Activated CD8-positive, alpha-beta memory T cell treated with anti-CD3 and anti-CD28 coated beads, Interleukin-2, amount 10 ng/mL, durations not matched to agents 7 days and 5 days (primary cell): ENCODE results near the gene GATB. TPM values are rescaled to one million over a fixed set of nuclear protein-coding genes. Genes with fewer than 3 reads are reported as not detected.

Source experiments
- ATAC-seq: fragments of 150-1000 bp; cut with Tn5 transposase; one replicate; pipeline ENCODE4 v1.10.0; 2021; ENCODE audit warnings: moderate library complexity
- CTCF ChIA-PET: fragments of 350-600 bp; sonication (Branson Sonifier 250); formaldehyde crosslinking; loops from one replicate; lab custom pipeline; 2021; ENCODE audit warnings: antibody characterized with exemption; lab: Charles Lee
- DNase-seq: peaks from one replicate; pipeline ENCODE4 v3.0.0-alpha.2; 2020
- H3K27ac Mint-ChIP-seq: one replicate; pipeline ENCODE4 v1.8.0; 2021; ENCODE audit warnings: mild to moderate bottlenecking, mixed read lengths
- H3K27me3 Mint-ChIP-seq: one replicate; pipeline ENCODE4 v1.8.0; 2021; ENCODE audit warnings: mixed read lengths
- H3K36me3 Mint-ChIP-seq: one replicate; pipeline ENCODE4 v1.8.0; 2021; ENCODE audit warnings: mild to moderate bottlenecking, mixed read lengths
- H3K4me1 Mint-ChIP-seq: one replicate; pipeline ENCODE4 v1.8.0; 2021; ENCODE audit warnings: mixed read lengths
- H3K4me3 Mint-ChIP-seq: one replicate; pipeline ENCODE4 v1.8.0; 2021; ENCODE audit warnings: mild to moderate bottlenecking, moderate library complexity, mixed read lengths
- H3K9me3 Mint-ChIP-seq: one replicate; pipeline ENCODE4 v1.8.0; 2022; ENCODE audit warnings: low read depth, mixed read lengths
- total RNA-seq, 2 experiments: library from RNA; stranded (reverse); gene quantifications; one replicate each; pipeline ENCODE4 v1.2.3, GENCODE V29; 2021

The GATB gene
- total RNA-seq, 2 experiments from 2014 or later = 14.1 to 17.9 TPM

- H3K27me3 Mint-ChIP-seq = no peaks in the 10 kb centered on the region
- H3K9me3 Mint-ChIP-seq = no peaks in the 10 kb centered on the region
- CTCF ChIA-PET = no interaction called here
- no peak overlapping the region for H3K4me3 Mint-ChIP-seq
- no peak overlapping the region for H3K27ac Mint-ChIP-seq
- ATAC-seq (no peak), DNase-seq (no peak)
- H3K4me1 Mint-ChIP-seq = no peaks in the 10 kb centered on the region
- no peaks in the 10 kb centered on the region for H3K36me3 Mint-ChIP-seq
Measured at GRCh38 chr4:151679231-151679630, 81.6 kb downstream of the GATB start.

GRCh38 chr4:151678048-151678872, 82.5 kb downstream of the GATB start:
- no peaks in the 10 kb centered on the region for H3K9me3 Mint-ChIP-seq
- CTCF ChIA-PET = no interaction called here
- H3K4me3 Mint-ChIP-seq = no peak overlapping the region
- H3K27me3 Mint-ChIP-seq = no peaks in the 10 kb centered on the region
- ATAC-seq (no peak), DNase-seq (no peak)
- no peak overlapping the region for H3K27ac Mint-ChIP-seq
- no peaks in the 10 kb centered on the region for H3K4me1 Mint-ChIP-seq
- H3K36me3 Mint-ChIP-seq = no peaks in the 10 kb centered on the region

- H3K27ac Mint-ChIP-seq = no peak overlapping the region
- no peaks in the 10 kb centered on the region for H3K9me3 Mint-ChIP-seq
- H3K27me3 Mint-ChIP-seq = no peaks in the 10 kb centered on the region
- no peaks in the 10 kb centered on the region for H3K36me3 Mint-ChIP-seq
- no peak overlapping the region for H3K4me3 Mint-ChIP-seq
- CTCF ChIA-PET = no interaction called here
- ATAC-seq (no peak), DNase-seq (no peak)
- no peaks in the 10 kb centered on the region for H3K4me1 Mint-ChIP-seq
Measured at GRCh38 chr4:151677193-151677592, 83.6 kb downstream of the GATB start.

- Mint-ChIP-seq H3K4me3 (no peak overlapping the region), H3K27ac (no peak overlapping the region), H3K27me3 (no peaks in the 10 kb centered on the region), H3K4me1 (no peaks in the 10 kb centered on the region), H3K36me3 (no peaks in the 10 kb centered on the region), H3K9me3 (no peaks in the 10 kb centered on the region)
- DNase-seq (no peak), ATAC-seq (no peak)
- CTCF ChIA-PET = no interaction called here
Measured at GRCh38 chr4:151676301-151676700, 84.5 kb downstream of the GATB start.

GRCh38 chr4:151675411-151675971, 85.3 kb downstream of the GATB start:
- H3K4me1 Mint-ChIP-seq = no peaks in the 10 kb centered on the region
- H3K4me3 Mint-ChIP-seq = no peak overlapping the region
- H3K27ac Mint-ChIP-seq = no peak overlapping the region
- DNase-seq (no peak), ATAC-seq (no peak)
- CTCF ChIA-PET = no interaction called here
- no peaks in the 10 kb centered on the region for H3K36me3 Mint-ChIP-seq
- no peaks in the 10 kb centered on the region for H3K9me3 Mint-ChIP-seq
- no peaks in the 10 kb centered on the region for H3K27me3 Mint-ChIP-seq

- no peaks in the 10 kb centered on the region for H3K9me3 Mint-ChIP-seq
- no peak for DNase-seq
- no peak overlapping the region for H3K4me3 Mint-ChIP-seq
- H3K27ac Mint-ChIP-seq = no peak overlapping the region
- CTCF ChIA-PET = no interaction called here
- H3K27me3 Mint-ChIP-seq = no peaks in the 10 kb centered on the region
- H3K4me1 Mint-ChIP-seq = no peaks in the 10 kb centered on the region
- H3K36me3 Mint-ChIP-seq = no peaks in the 10 kb centered on the region
- ATAC-seq = no peak
Measured at GRCh38 chr4:151674804-151675391, 85.9 kb downstream of the GATB start.

GRCh38 chr4:151673908-151674520, 86.8 kb downstream of the GATB start:
- no peaks in the 10 kb centered on the region for H3K4me1 Mint-ChIP-seq
- DNase-seq (no peak), ATAC-seq (no peak)
- no peaks in the 10 kb centered on the region for H3K27me3 Mint-ChIP-seq
- no peak overlapping the region for H3K27ac Mint-ChIP-seq
- H3K36me3 Mint-ChIP-seq = no peaks in the 10 kb centered on the region
- H3K9me3 Mint-ChIP-seq = no peaks in the 10 kb centered on the region
- H3K4me3 Mint-ChIP-seq = no peak overlapping the region
- CTCF ChIA-PET = no interaction called here

GRCh38 chr4:151672996-151673395, 87.8 kb downstream of the GATB start:
- CTCF ChIA-PET = no interaction called here
- ATAC-seq (no peak), DNase-seq (no peak)
- H3K9me3 Mint-ChIP-seq = no peaks in the 10 kb centered on the region
- H3K4me1 Mint-ChIP-seq = no peaks in the 10 kb centered on the region
- H3K27ac Mint-ChIP-seq = no peak overlapping the region
- no peaks in the 10 kb centered on the region for H3K27me3 Mint-ChIP-seq
- H3K4me3 Mint-ChIP-seq = no peak overlapping the region
- H3K36me3 Mint-ChIP-seq = no peaks in the 10 kb centered on the region

GRCh38 chr4:151671541-151672059, 89.2 kb downstream of the GATB start:
- no peak overlapping the region for H3K4me3 Mint-ChIP-seq
- no peak for DNase-seq
- no peaks in the 10 kb centered on the region for H3K9me3 Mint-ChIP-seq
- ATAC-seq = no peak
- H3K36me3 Mint-ChIP-seq = no peaks in the 10 kb centered on the region
- H3K27ac Mint-ChIP-seq = no peak overlapping the region
- CTCF ChIA-PET = no interaction called here
- peaks cover 8% of the 10 kb centered on the region for H3K4me1 Mint-ChIP-seq
- no peaks in the 10 kb centered on the region for H3K27me3 Mint-ChIP-seq

- no peak for ATAC-seq
- CTCF ChIA-PET = no interaction called here
- no peaks in the 10 kb centered on the region for H3K36me3 Mint-ChIP-seq
- no peak for DNase-seq
- no peaks in the 10 kb centered on the region for H3K27me3 Mint-ChIP-seq
- H3K4me1 Mint-ChIP-seq = peaks cover 11% of the 10 kb centered on the region
- no peak overlapping the region for H3K4me3 Mint-ChIP-seq
- H3K9me3 Mint-ChIP-seq = no peaks in the 10 kb centered on the region
- no peak overlapping the region for H3K27ac Mint-ChIP-seq
Measured at GRCh38 chr4:151670843-151671242, 90.0 kb downstream of the GATB start.

- CTCF ChIA-PET = no interaction called here
- Mint-ChIP-seq H3K9me3 (no peaks in the 10 kb centered on the region), H3K27ac (no peak overlapping the region), H3K36me3 (no peaks in the 10 kb centered on the region), H3K27me3 (no peaks in the 10 kb centered on the region), H3K4me1 (peaks cover 11% of the 10 kb centered on the region), H3K4me3 (no peak overlapping the region)
- ATAC-seq = no peak
- no peak for DNase-seq
Measured at GRCh38 chr4:151669990-151670389, 90.8 kb downstream of the GATB start.

GRCh38 chr4:151668689-151669402, 92.0 kb downstream of the GATB start:
- DNase-seq = no peak
- CTCF ChIA-PET = no interaction called here
- H3K27me3 Mint-ChIP-seq = no peaks in the 10 kb centered on the region
- no peaks in the 10 kb centered on the region for H3K36me3 Mint-ChIP-seq
- no peak for ATAC-seq
- H3K4me3 Mint-ChIP-seq = no peak overlapping the region
- H3K9me3 Mint-ChIP-seq = no peaks in the 10 kb centered on the region
- peaks cover 11% of the 10 kb centered on the region for H3K4me1 Mint-ChIP-seq
- no peak overlapping the region for H3K27ac Mint-ChIP-seq

- peaks cover 11% of the 10 kb centered on the region for H3K4me1 Mint-ChIP-seq
- no peaks in the 10 kb centered on the region for H3K36me3 Mint-ChIP-seq
- H3K27ac Mint-ChIP-seq = no peak overlapping the region
- CTCF ChIA-PET = interaction anchor here (1.1 to 1.3 kb wide), 2 partner anchors 31 to 63 kb away, joined by 3 read pairs; no protein-coding TSS in a partner anchor
- H3K4me3 Mint-ChIP-seq = no peak overlapping the region
- DNase-seq = no peak
- H3K27me3 Mint-ChIP-seq = no peaks in the 10 kb centered on the region
- H3K9me3 Mint-ChIP-seq = no peaks in the 10 kb centered on the region
- ATAC-seq = no peak
Measured at GRCh38 chr4:151667666-151668065, 93.1 kb downstream of the GATB start.
